ENCODE measurements around the gene LRIF1.

LRIF1 gene

GRCh38 chr1:110951161-110951560, 12.6 kb downstream of the LRIF1 start:
- no peak for TF ChIP-seq CTCF (IDR thresholded peaks at IDR 0.05)
- Histone ChIP-seq H2AFZ (no peak overlapping the region), H3K36me3 (ENCODE audit: control insufficient read depth, insufficient read depth, low read length) (no peaks in the 10 kb centered on the region), H3K27ac (no peak overlapping the region), H3K4me3 (ENCODE audit: low read depth, low read length) (no peak overlapping the region), H3K4me1 (no peaks in the 10 kb centered on the region), H3K9ac (no peak overlapping the region), H3K9me3 (ENCODE audit: control insufficient read depth, low read length) (no peaks in the 10 kb centered on the region), H3K27me3 (ENCODE audit: control insufficient read depth, insufficient read depth, low read length) (no peaks in the 10 kb centered on the region), H3K79me2 (no peaks in the 10 kb centered on the region), H3K4me2 (ENCODE audit: low read length) (no peak overlapping the region)

GRCh38 chr1:110948038-110948810, 15.5 kb downstream of the LRIF1 start:
- H3K36me3 ChIP-seq (ENCODE audit: control insufficient read depth, insufficient read depth, low read length), result no peaks in the 10 kb centered on the region
- H3K9me3 ChIP-seq (ENCODE audit: control insufficient read depth, low read length), result no peaks in the 10 kb centered on the region
- no peak overlapping the region for H3K4me3 ChIP-seq (ENCODE audit: low read depth, low read length)
- no peak overlapping the region for H3K27ac ChIP-seq
- no peaks in the 10 kb centered on the region for H3K27me3 ChIP-seq (ENCODE audit: control insufficient read depth, insufficient read depth, low read length)
- H3K4me1 ChIP-seq, result no peaks in the 10 kb centered on the region
- no peak overlapping the region for H2AFZ ChIP-seq
- no peak overlapping the region for H3K9ac ChIP-seq
- H3K4me2 ChIP-seq (ENCODE audit: low read length), result no peak overlapping the region
- H3K79me2 ChIP-seq, result no peaks in the 10 kb centered on the region
- no peak for TF ChIP-seq CTCF (IDR thresholded peaks at IDR 0.05)

- Histone ChIP-seq H3K27me3 (ENCODE audit: control insufficient read depth, insufficient read depth, low read length) (no peaks in the 10 kb centered on the region), H2AFZ (no peak overlapping the region), H3K9ac (no peak overlapping the region), H3K4me2 (ENCODE audit: low read length) (no peak overlapping the region), H3K27ac (no peak overlapping the region), H3K4me3 (ENCODE audit: low read depth, low read length) (no peak overlapping the region), H3K9me3 (ENCODE audit: control insufficient read depth, low read length) (no peaks in the 10 kb centered on the region), H3K36me3 (ENCODE audit: control insufficient read depth, insufficient read depth, low read length) (no peaks in the 10 kb centered on the region), H3K79me2 (no peaks in the 10 kb centered on the region), H3K4me1 (no peaks in the 10 kb centered on the region)
- TF ChIP-seq CTCF (IDR thresholded peaks at IDR 0.05), result no peak
Measured at GRCh38 chr1:110945626-110946025, 18.1 kb downstream of the LRIF1 start.

GRCh38 chr1:110944806-110945205, 18.9 kb downstream of the LRIF1 start:
- no peaks in the 10 kb centered on the region for H3K9me3 ChIP-seq (ENCODE audit: control insufficient read depth, low read length)

More at GRCh38 chr1:110944806-110945205, 18.9 kb downstream of the LRIF1 start:
- H3K27ac ChIP-seq, result no peak overlapping the region
- no peaks in the 10 kb centered on the region for H3K27me3 ChIP-seq (ENCODE audit: control insufficient read depth, insufficient read depth, low read length)
- no peak for TF ChIP-seq CTCF (IDR thresholded peaks at IDR 0.05)
- H2AFZ ChIP-seq, result no peak overlapping the region
- H3K79me2 ChIP-seq, result no peaks in the 10 kb centered on the region
- no peak overlapping the region for H3K9ac ChIP-seq
- H3K36me3 ChIP-seq (ENCODE audit: control insufficient read depth, insufficient read depth, low read length), result no peaks in the 10 kb centered on the region
- H3K4me3 ChIP-seq (ENCODE audit: low read depth, low read length), result no peak overlapping the region
- H3K4me1 ChIP-seq, result no peaks in the 10 kb centered on the region
- H3K4me2 ChIP-seq (ENCODE audit: low read length), result no peak overlapping the region

Data from parathyroid adenoma (tissue), 2 donors.